G401 (cell line): ENCODE results near the gene P4HA2. TPM values are rescaled to one million over a fixed set of nuclear protein-coding genes. Genes with fewer than 3 reads are reported as not detected.

Experiments
- DNase-seq: peaks from one replicate; pipeline ENCODE4 v3.0.0-alpha.2; 2015; ENCODE audit warnings: low spot score
- in situ Hi-C: cut with HindIII; loops from 2 replicates; pipeline ENCODE4 v1.10.0; 2016; ENCODE audit warnings: low sequenced_read_pairs, mixed read lengths
- total RNA-seq: library from RNA; depleted of rRNA; stranded (reverse); fragments of >200 nt; shearing (Covaris generic); gene quantifications from 2 replicates; pipeline ENCODE4 v1.2.3, GENCODE V29; 2014

Gene P4HA2
- total RNA-seq, 1 experiment from 2014 or later: 26.2 TPM

- in situ Hi-C loops: no loop called here
- DNase-seq: no peak
Measured at GRCh38 chr5:132209131-132209530, 18.5 kb downstream of the P4HA2 start.

GRCh38 chr5:132207778-132208177 is 19.9 kb downstream of the P4HA2 start:
- no peak for DNase-seq
- in situ Hi-C loops: no loop called here

GRCh38 chr5:132206782-132207181 is 20.9 kb downstream of the P4HA2 start:
- in situ Hi-C loops: no loop called here
- DNase-seq: no peak

- in situ Hi-C loops: no loop called here
- no peak for DNase-seq
Measured at GRCh38 chr5:132205385-132206125, 22.1 kb downstream of the P4HA2 start.

- DNase-seq: no peak
- in situ Hi-C loops: no loop called here
Measured at GRCh38 chr5:132204371-132205135, 23.1 kb downstream of the P4HA2 start.

GRCh38 chr5:132203916-132204315 is 23.7 kb downstream of the P4HA2 start:
- in situ Hi-C loops: no loop called here
- DNase-seq: no peak

GRCh38 chr5:132203464-132203818 is 24.2 kb downstream of the P4HA2 start:
- in situ Hi-C loops: no loop called here

GRCh38 chr5:132202711-132203463 is 24.8 kb downstream of the P4HA2 start:
- DNase-seq: no peak
- in situ Hi-C loops: no loop called here

More at GRCh38 chr5:132203464-132203818, 24.2 kb downstream of the P4HA2 start:
- DNase-seq: no peak

- no peak for DNase-seq
- in situ Hi-C loops: no loop called here
Measured at GRCh38 chr5:132199116-132199680, 28.5 kb downstream of the P4HA2 start.

GRCh38 chr5:132198571-132198970 is 29.1 kb downstream of the P4HA2 start:
- DNase-seq: no peak
- in situ Hi-C loops: no loop called here

- no peak for DNase-seq
- in situ Hi-C loops: no loop called here
Measured at GRCh38 chr5:132195727-132196126, 31.9 kb downstream of the P4HA2 start.

- in situ Hi-C loops: no loop called here
- no peak for DNase-seq
Measured at GRCh38 chr5:132193165-132193694, 34.4 kb downstream of the P4HA2 start.

- DNase-seq: peak; percentile 88
- in situ Hi-C loops: no loop called here
Measured at GRCh38 chr5:132190161-132190817, 37.4 kb downstream of the P4HA2 start.

- in situ Hi-C loops: no loop called here
Measured at GRCh38 chr5:132184588-132184987, 43.1 kb downstream of the P4HA2 start.

GRCh38 chr5:132183723-132184122 is 43.9 kb downstream of the P4HA2 start:
- in situ Hi-C loops: no loop called here
- DNase-seq: no peak

More at GRCh38 chr5:132184588-132184987, 43.1 kb downstream of the P4HA2 start:
- DNase-seq: no peak

GRCh38 chr5:132182359-132183040 is 45.2 kb downstream of the P4HA2 start:
- in situ Hi-C loops: no loop called here
- no peak for DNase-seq

- DNase-seq: no peak
- in situ Hi-C loops: no loop called here
Measured at GRCh38 chr5:132181011-132181629, 46.5 kb downstream of the P4HA2 start.
